Measurements from ENCODE around the gene TTC3.

The TTC3 gene

GRCh38 chr21:37183749-37184148 lies 110.7 kb downstream of the TTC3 start:
- DNase-seq (ENCODE audit: low spot score), result no peak
- in situ Hi-C loops (cut with MboI; ENCODE audit: low sequenced_read_pairs, unreplicated experiment), result no loop called here
- TF ChIP-seq, protein P1, sequence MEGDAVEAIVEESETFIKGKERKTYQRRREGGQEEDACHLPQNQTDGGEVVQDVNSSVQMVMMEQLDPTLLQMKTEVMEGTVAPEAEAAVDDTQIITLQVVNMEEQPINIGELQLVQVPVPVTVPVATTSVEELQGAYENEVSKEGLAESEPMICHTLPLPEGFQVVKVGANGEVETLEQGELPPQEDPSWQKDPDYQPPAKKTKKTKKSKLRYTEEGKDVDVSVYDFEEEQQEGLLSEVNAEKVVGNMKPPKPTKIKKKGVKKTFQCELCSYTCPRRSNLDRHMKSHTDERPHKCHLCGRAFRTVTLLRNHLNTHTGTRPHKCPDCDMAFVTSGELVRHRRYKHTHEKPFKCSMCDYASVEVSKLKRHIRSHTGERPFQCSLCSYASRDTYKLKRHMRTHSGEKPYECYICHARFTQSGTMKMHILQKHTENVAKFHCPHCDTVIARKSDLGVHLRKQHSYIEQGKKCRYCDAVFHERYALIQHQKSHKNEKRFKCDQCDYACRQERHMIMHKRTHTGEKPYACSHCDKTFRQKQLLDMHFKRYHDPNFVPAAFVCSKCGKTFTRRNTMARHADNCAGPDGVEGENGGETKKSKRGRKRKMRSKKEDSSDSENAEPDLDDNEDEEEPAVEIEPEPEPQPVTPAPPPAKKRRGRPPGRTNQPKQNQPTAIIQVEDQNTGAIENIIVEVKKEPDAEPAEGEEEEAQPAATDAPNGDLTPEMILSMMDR (IDR thresholded peaks at IDR 0.05; ENCODE audit: borderline replicate concordance, control extremely low read depth, extremely low read depth, insufficient read depth, missing control alignments), result no peak

DNA sequence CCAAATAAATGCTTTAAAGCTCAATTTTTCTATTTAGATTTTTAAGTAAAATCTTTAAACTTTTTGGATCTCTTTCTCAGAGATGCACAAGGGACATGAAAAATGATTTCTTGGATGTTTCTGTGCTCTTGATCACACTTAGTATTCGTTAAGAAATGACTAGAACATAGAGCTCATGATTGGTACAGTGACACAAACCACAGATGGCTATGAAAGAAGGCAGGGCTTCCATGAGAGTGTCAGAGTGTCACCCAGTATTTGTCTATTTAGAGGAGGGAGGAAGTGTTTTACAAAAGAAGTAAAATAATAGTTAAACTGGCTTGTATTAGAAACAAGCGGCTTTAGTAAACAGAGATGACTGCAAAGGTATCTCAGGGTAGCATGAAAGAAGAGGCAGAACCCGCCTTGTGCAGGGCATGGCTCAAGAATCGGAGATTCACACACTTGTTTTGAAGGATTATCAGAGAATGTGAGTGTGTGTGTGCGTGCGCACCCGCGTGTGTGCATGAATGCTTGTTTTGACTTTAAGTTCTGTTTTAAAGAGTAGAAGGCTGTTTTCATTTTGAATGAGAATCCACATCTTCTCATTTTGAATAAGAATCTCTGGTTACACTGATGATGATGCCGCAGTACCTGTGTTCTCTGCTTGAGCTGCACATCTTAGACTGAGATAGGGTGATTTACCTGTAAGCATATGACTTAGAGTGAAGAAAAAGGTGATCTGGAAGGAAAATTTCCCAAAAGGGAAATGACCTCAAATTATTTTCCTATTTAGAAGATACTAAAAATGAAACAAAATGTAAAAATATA lies 111.9 kb downstream of the TTC3 start:
- in situ Hi-C loops (cut with MboI; ENCODE audit: low sequenced_read_pairs, unreplicated experiment), result no loop called here
- TF ChIP-seq, protein P1 (IDR thresholded peaks at IDR 0.05; ENCODE audit: borderline replicate concordance, control extremely low read depth, extremely low read depth, insufficient read depth, missing control alignments), result no peak
- no peak for DNase-seq (ENCODE audit: low spot score)

DNA sequence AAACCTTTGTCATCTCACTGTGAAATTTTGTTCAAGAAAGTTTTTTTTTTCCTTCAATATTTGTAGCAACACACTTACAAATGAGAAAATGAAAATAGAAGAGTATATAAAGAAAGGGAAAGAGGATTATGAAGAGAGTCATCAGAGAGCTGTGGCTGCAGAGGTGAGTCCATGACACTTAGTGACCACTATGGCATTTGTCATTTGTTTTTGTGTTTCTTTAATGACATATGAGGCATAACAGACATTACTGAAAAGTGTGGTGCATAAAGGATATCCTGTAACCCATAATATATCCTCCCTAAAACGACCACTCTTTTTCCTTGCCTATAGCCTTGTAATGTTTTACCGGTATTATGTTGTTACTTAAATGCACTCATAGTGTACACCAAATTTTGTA lies 113.9 kb downstream of the TTC3 start:
- TF ChIP-seq, protein P1 (IDR thresholded peaks at IDR 0.05; ENCODE audit: borderline replicate concordance, control extremely low read depth, extremely low read depth, insufficient read depth, missing control alignments), result no peak
- in situ Hi-C loops (cut with MboI; ENCODE audit: low sequenced_read_pairs, unreplicated experiment), result no loop called here
- DNase-seq (ENCODE audit: low spot score), result no peak

DNA sequence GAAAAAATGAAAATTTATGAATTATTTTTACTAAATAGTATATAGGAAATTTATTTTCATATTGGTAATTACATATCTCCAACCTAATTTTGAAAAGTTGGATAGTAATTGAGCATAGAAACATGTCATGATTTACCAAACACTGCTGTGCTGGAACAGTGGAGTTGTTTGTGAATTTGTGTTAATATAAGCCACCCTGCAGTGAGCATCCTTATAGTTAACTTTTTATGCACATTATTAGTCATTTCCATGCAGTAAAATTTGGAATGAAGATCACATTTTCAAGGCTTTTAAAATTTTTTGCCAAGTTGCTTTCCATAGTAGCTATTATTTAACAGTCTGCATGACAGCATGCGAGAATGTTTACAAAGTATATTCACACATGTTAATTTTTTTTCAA lies 115.8 kb downstream of the TTC3 start:
- TF ChIP-seq, protein P1 (IDR thresholded peaks at IDR 0.05; ENCODE audit: borderline replicate concordance, control extremely low read depth, extremely low read depth, insufficient read depth, missing control alignments), result no peak
- in situ Hi-C loops (cut with MboI; ENCODE audit: low sequenced_read_pairs, unreplicated experiment), result no loop called here
- no peak for DNase-seq (ENCODE audit: low spot score)

DNA sequence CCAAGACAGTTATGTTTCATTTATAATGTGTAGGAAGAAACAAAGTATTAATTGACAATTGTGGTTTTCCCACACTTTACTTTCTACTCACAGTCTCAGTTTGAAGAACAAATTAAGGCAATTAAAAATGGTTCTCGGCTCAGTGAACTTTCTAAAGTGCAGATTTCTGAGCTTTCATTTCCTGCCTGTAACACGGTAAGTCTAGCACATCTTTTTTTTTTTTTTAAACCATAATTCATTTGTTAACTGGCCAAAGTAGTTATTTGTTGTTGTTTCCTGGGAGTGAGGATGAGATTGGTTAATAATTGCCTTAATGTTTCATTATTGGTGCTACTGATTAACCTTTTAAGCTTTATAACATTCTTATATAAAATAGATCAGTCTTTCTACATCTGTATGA lies 119.0 kb downstream of the TTC3 start:
- TF ChIP-seq, protein P1 (IDR thresholded peaks at IDR 0.05; ENCODE audit: borderline replicate concordance, control extremely low read depth, extremely low read depth, insufficient read depth, missing control alignments), result no peak
- in situ Hi-C loops (cut with MboI; ENCODE audit: low sequenced_read_pairs, unreplicated experiment), result no loop called here
- DNase-seq (ENCODE audit: low spot score), result no peak

DNA sequence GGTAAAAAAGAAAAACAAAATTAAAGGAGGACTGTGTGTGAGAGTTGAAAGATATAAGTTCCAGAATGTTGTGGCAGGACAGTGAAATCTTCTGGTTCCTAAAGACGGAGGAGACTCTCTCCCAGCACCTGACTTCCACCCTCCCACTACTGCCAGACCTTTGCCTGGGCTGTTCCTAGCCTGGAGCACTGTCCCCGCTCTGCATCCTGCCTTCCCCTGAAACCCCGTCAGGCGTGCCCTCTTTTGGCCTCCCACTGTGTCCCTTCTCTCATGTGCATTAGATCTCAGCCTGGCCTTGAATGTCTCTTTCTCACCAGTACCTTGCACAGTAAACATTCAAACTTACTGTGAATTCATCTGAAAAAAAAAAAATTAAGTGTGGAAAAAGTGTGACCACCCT lies 120.0 kb downstream of the TTC3 start:
- TF ChIP-seq, protein P1 (IDR thresholded peaks at IDR 0.05; ENCODE audit: borderline replicate concordance, control extremely low read depth, extremely low read depth, insufficient read depth, missing control alignments), result no peak
- in situ Hi-C loops (cut with MboI; ENCODE audit: low sequenced_read_pairs, unreplicated experiment), result no loop called here
- no peak for DNase-seq (ENCODE audit: low spot score)
